Measurements from ENCODE around the gene PPOX.
A peak's percentile ranks its signal among the peaks of the same experiment; 100 is the strongest.

Gene PPOX

DNA sequence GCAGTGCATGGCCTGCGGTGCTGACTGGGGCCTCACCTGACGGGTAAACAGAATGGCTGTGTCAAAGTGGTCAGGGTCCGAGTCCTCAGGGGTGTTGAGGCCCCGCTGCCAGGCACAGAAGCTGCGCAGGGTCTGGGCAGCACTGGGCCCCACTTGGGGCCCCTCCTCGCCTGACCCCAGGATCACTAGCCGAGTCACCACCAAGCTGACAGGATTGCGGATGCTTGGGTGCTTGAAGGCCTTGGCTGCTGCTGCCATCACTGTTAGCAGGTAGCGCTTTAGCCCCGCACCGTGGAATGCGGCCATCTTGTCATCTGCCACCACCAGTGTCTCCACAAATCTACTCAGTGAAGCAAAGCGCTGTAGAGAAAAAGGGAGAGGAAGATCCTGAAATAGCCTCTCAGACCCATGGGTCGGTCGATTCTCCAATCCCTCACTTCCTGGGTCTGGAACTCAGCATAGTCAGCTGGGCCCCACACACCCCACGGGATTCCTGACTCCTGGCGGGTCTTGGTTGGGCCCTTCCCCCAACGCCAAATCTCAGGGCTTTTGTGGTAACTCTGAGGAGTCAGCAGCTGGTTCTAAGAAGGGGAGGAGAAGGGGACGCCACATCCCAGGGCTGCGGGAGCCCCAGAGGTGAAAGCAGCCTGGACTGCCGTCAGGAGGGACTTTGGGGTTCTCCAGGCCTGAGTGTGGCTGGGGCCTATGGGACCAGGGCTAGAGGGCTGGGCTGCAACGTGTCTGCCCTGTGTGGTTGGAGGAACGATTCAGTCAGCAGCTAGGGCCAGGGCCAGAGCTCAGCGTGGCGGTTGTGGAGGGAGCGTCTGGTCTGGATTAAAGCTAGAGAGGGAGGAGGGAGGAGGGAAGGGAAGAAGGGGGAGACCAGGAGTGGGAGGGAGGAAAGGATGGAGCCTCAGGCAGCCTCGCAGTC, 30.6 kb downstream of the PPOX start:
- Mint-ChIP-seq H3K36me3 (no peaks in the 10 kb centered on the region), H3K4me3 (no peak overlapping the region), H3K27ac (peak overlapping the region; percentile 40), H3K9me3 (no peaks in the 10 kb centered on the region), H3K4me1 (peaks cover 43% of the 10 kb centered on the region), H3K27me3 (no peaks in the 10 kb centered on the region)
- ATAC-seq, result no peak

DNA sequence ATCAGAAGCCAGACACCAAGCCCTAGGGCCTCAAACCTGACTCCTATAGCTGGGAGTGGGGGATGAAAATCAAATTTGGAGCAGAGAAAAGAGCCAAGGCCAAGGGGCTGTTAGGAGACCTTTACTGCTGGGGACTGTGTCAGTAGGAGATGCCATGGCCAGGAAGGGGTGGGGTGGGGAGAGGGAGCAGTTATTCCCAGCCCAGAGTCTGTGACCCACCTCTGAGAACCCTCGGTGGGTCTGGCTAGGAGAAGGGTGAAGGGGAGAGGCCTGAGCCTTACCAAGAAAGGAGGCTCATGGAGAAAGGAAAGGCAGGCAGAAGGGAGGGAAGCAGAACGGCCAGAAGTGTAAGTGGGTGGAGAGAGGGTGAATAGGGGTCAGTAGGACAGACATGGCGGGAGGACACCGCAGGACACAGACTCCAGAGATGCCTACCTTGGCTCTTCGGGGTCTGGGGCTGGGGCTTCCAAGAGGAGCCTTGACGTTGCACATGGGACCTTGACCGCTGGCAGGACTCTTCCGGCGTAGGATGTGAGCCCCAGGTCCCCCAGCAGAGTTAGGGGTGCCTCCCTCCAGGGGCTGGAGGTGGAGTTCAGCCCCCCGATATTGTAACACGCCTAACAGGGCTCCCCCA, 31.5 kb downstream of the PPOX start:
- no peak for ATAC-seq
- Mint-ChIP-seq H3K27ac (no peak overlapping the region), H3K4me1 (peaks cover 36% of the 10 kb centered on the region), H3K4me3 (no peak overlapping the region), H3K27me3 (no peaks in the 10 kb centered on the region), H3K9me3 (no peaks in the 10 kb centered on the region), H3K36me3 (no peaks in the 10 kb centered on the region)

- Mint-ChIP-seq H3K4me1 (peaks cover 30% of the 10 kb centered on the region), H3K9me3 (no peaks in the 10 kb centered on the region), H3K27me3 (no peaks in the 10 kb centered on the region), H3K36me3 (no peaks in the 10 kb centered on the region), H3K27ac (no peak overlapping the region), H3K4me3 (no peak overlapping the region)
- no peak for ATAC-seq
These were observed 32.1 kb downstream of the PPOX start for GRCh38 chr1:161198194-161198896.

GRCh38 chr1:161198897-161199431, 32.7 kb downstream of the PPOX start, which contains the start of gene ADAMTS4:
Gene ADAMTS4, minus strand, starts transcription at chr1:161199054. Its CDS starts 427 bp downstream, at chr1:161198627.
- Mint-ChIP-seq H3K36me3 (peaks cover 2% of the 10 kb centered on the region), H3K27me3 (no peaks in the 10 kb centered on the region), H3K4me1 (peaks cover 36% of the 10 kb centered on the region), H3K27ac (peak within 1 kb of the TSS; percentile 96), H3K9me3 (no peaks in the 10 kb centered on the region), H3K4me3 (no peak within 1 kb of the TSS)
- ATAC-seq, result no peak

DNA sequence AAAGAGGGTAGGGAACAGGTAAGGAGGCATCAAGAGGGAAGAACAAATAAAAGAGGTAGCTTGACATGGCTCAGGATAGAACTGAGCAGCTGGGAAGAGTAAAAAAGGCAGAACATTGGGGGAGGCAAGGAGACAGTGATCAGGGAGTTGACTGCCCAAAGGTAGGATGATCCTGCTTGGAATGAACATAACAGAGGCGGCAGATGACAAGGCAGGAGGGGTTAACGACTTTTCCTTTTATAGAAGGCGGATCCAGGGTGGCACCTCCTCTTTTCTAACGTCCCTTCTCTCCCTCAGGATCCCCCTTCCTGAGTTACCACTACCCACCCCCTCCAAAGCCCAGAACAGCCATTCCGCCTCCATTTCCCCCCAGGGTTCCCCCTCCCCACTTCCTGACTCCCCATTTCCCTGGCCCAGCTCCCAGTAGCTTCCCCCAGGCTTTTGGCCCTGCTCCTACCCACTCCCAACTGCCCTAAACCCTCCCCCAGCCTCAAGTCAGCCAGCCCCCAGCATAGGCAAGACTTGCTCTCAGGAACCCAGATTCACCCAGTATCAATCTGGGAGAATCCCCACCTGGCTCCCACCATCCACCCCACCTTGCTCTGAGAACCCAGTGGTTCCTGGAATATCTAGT, 33.4 kb downstream of the PPOX start:
- Mint-ChIP-seq H3K36me3 (peaks cover 8% of the 10 kb centered on the region), H3K27ac (peak overlapping the region; percentile 96), H3K4me3 (no peak overlapping the region), H3K9me3 (no peaks in the 10 kb centered on the region), H3K27me3 (no peaks in the 10 kb centered on the region), H3K4me1 (peaks cover 41% of the 10 kb centered on the region)
- ATAC-seq, result no peak

DNA sequence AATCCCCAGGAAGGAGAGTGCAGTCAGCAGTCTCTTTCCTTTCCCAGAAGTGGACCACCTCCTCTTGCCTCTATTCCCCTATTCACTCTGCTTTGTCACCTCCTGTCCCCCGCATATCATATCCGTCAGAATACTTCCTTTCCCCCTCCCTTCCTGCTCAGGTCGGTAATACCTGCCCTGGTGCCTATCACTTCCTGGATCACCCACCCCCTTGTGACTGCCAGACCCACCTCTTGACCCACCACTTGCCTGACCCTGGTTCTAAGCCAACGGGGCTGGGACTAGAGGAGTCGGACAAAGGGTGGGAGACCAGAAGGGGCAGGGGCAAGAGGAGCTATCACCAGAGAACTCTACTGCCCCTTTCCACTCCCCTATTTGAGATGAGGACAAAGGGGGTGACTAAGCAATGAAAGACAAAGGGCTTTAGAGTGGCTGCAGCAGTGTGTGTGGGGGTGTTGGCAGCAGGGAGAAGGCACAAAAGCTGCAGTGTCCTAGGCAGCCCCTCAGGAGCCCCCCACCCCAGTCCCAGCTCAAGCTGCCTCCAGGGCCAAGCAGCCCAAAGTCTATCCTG, 34.3 kb downstream of the PPOX start:
- Mint-ChIP-seq H3K4me3 (no peak overlapping the region), H3K9me3 (no peaks in the 10 kb centered on the region), H3K27me3 (no peaks in the 10 kb centered on the region), H3K4me1 (peaks cover 38% of the 10 kb centered on the region), H3K36me3 (peaks cover 15% of the 10 kb centered on the region), H3K27ac (peak overlapping the region; percentile 96)
- no peak for ATAC-seq

DNA sequence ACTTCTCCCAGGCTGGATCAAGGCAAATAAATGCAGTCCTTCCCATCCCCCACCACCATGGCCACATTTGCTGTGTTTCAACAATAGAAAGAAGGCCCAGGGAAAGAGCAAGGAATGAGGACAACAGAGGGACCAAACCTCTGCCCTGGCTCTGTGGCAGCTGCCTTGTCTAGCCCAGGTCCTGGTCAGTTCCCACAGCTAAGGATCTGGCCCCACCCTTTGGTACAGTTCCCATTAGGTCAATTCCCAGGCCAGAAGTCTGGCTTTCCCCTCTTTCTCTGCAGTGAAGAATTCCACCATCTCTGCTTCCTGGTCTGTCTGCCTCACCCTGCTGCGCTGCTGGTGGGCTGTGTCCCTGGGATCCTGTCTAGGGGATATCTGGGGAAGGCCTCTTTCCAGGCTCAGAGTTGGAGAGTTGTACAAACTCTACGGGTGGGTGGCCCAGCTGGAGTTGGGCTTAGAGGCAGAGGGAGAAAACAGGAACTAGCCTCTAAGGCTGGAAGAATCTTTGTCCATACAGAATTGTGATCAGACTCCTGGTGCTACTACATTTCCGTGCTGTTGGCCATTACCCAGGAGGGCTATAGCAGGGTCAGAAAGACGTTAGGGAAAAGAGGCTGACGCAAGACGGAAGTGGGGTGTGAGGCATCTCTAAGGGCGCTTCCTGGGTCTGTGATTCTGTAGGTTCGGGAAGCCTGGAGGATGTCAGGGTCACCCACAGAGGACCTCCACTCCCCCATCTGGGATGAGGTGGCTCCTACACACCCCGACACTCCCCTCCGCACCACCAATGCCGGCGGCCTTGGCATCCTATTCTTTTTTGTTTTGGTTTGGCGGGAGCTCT, 35.0 kb downstream of the PPOX start:
- Mint-ChIP-seq H3K27ac (peak overlapping the region; percentile 96), H3K4me1 (peaks cover 34% of the 10 kb centered on the region), H3K4me3 (peak overlapping the region; percentile 95), H3K9me3 (no peaks in the 10 kb centered on the region), H3K36me3 (peaks cover 20% of the 10 kb centered on the region), H3K27me3 (no peaks in the 10 kb centered on the region)
- no peak for ATAC-seq

GRCh38 chr1:161201836-161202712, 35.8 kb downstream of the PPOX start, which contains the start of gene NDUFS2:
Gene NDUFS2, plus strand, starts transcription at chr1:161202367. Its CDS starts 19 bp downstream, at chr1:161202386.
- Mint-ChIP-seq H3K9me3 (no peaks in the 10 kb centered on the region), H3K27me3 (no peaks in the 10 kb centered on the region), H3K4me1 (peaks cover 37% of the 10 kb centered on the region), H3K27ac (peak within 1 kb of the TSS; percentile 96), H3K4me3 (peak within 1 kb of the TSS; percentile 95), H3K36me3 (peaks cover 26% of the 10 kb centered on the region)
- ATAC-seq, result peak; percentile 99

DNA sequence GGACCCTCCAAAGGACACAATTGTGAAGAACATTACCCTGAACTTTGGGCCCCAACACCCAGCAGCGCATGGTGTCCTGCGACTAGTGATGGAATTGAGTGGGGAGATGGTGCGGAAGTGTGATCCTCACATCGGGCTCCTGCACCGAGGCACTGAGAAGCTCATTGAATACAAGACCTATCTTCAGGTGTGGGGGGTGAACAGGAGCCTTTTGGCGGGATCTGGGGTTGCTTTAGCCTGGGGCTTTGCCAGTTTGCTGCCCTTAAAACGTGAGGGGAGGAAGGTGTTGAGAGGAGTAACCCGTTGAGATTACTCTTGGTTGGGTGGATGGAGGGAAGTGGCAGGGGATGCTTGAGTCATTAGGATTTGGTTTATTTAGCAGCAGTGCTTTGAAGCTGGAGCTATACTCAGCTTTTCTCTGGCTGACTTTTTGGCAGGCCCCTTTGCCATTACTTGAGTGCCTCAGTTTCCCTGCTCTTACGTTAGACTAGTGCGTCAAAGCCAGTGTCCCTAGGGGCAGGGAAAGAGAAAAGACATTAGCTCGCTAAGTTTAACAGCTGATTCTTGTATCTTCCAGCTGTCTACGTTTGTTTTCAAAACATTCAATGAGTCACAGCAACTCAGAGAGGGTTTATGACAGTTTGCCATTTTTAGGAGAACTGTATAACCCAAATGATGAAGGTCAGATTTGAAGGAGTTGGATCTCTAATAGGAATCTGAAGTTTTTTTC, 40.4 kb downstream of the PPOX start:
- ATAC-seq, result no peak
- H3K9me3 Mint-ChIP-seq, result no peaks in the 10 kb centered on the region
- H3K4me1 Mint-ChIP-seq, result peaks cover 40% of the 10 kb centered on the region
- H3K27me3 Mint-ChIP-seq, result no peaks in the 10 kb centered on the region
- peaks cover 58% of the 10 kb centered on the region for H3K36me3 Mint-ChIP-seq
- no peak overlapping the region for H3K27ac Mint-ChIP-seq
- H3K4me3 Mint-ChIP-seq, result no peak overlapping the region

DNA sequence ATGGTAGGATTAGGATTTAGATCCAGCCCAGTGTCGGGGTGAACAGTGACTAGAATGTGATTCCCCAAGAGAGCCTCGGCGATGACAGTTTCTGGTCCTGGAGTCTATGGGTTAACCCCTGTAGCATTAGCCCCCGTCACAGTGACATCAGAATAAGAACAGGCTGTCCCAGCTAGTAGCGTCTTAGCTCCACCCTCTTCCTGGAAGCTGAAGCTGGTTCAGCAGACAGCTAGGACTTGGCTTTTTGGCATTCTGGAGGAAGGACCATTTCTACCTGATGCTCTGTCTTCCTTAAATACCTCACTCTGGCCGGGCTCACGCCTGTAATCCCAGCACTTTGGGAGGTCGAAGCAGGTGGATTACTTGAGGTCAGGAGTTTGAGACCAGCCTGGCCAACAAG, 40.9 kb downstream of the PPOX start:
- Mint-ChIP-seq H3K4me1 (peaks cover 36% of the 10 kb centered on the region), H3K9me3 (no peaks in the 10 kb centered on the region), H3K27me3 (no peaks in the 10 kb centered on the region), H3K4me3 (no peak overlapping the region), H3K36me3 (peaks cover 64% of the 10 kb centered on the region), H3K27ac (no peak overlapping the region)
- ATAC-seq, result no peak

DNA sequence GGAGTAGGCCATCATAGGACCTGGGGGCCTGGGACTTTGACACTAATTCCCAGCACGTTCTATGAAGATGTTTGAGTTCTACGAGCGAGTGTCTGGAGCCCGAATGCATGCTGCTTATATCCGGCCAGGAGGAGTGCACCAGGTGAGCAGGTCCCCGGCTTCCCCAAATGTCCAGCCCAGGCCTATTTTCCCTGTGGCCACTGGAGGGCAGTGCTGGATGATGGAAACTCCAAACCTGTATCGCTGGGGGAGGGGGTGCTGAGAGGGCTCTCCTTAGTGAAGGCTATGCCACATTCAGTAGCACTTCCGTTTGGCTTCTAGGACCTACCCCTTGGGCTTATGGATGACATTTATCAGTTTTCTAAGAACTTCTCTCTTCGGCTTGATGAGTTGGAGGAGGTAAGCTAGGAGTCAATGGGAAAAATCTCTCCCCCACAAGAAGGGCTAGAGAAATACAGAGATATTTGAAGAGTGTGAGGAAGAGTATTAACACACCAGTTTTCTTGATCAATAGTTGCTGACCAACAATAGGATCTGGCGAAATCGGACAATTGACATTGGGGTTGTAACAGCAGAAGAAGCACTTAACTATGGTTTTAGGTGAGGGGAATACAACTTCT, 43.7 kb downstream of the PPOX start:
- ATAC-seq, result peak; percentile 80
- H3K27ac Mint-ChIP-seq, result no peak overlapping the region
- no peaks in the 10 kb centered on the region for H3K27me3 Mint-ChIP-seq
- H3K4me1 Mint-ChIP-seq, result peaks cover 22% of the 10 kb centered on the region
- no peaks in the 10 kb centered on the region for H3K9me3 Mint-ChIP-seq
- no peak overlapping the region for H3K4me3 Mint-ChIP-seq
- H3K36me3 Mint-ChIP-seq, result peaks cover 79% of the 10 kb centered on the region

- no peak for ATAC-seq
- no peaks in the 10 kb centered on the region for H3K9me3 Mint-ChIP-seq
- peaks cover 56% of the 10 kb centered on the region for H3K36me3 Mint-ChIP-seq
- H3K4me1 Mint-ChIP-seq, result peaks cover 35% of the 10 kb centered on the region
- H3K27ac Mint-ChIP-seq, result no peak overlapping the region
- no peak overlapping the region for H3K4me3 Mint-ChIP-seq
- H3K27me3 Mint-ChIP-seq, result peaks cover 11% of the 10 kb centered on the region
These were observed 48.1 kb downstream of the PPOX start for GRCh38 chr1:161214369-161214768.
